ENCODE measurements around the gene BICC1. TPM values are rescaled to one million over a fixed set of nuclear protein-coding genes. Genes with fewer than 3 reads are reported as not detected.
A peak's percentile ranks its signal among the peaks of the same experiment; 100 is the strongest.

The BICC1 gene
- total and polyA plus RNA-seq, 9 donors, result 15.2 to 26.9 (median 19.7) TPM

DNA sequence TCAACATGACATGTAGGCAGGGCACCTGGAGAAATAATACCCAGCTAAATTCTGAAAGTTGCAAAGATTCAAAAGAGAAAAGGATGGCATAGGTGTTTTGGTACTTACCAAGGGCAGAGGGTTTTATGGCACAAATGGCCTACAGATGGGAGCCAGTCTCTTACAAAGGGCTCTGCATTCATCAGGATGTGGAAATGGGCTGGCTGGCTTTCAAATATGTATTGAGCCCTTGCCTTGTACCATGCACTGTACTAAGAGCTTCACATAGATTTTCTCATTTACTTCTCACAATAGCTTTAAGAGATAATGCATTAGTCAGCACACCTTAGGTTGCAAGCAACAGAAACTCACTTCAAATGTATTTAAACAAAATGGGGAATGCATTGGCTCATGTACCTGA lies 327.1 kb downstream of the BICC1 start:
- Histone ChIP-seq H3K4me3 (ENCODE audit: low read length) (no peak overlapping the region), H3K27ac (ENCODE audit: low read length) (no peak overlapping the region), H3K9me3 (replicated peaks; ENCODE audit: control insufficient read depth, low read depth, low read length) (no peaks in the 10 kb centered on the region), H3K4me1 (ENCODE audit: control insufficient read depth, insufficient read depth, low read length) (peaks cover 10% of the 10 kb centered on the region), H3K36me3 (ENCODE audit: control insufficient read depth, insufficient read depth, low read length) (no peaks in the 10 kb centered on the region), H3K27me3 (ENCODE audit: control insufficient read depth, insufficient read depth, low read length) (no peaks in the 10 kb centered on the region)
- no peak for DNase-seq

DNA sequence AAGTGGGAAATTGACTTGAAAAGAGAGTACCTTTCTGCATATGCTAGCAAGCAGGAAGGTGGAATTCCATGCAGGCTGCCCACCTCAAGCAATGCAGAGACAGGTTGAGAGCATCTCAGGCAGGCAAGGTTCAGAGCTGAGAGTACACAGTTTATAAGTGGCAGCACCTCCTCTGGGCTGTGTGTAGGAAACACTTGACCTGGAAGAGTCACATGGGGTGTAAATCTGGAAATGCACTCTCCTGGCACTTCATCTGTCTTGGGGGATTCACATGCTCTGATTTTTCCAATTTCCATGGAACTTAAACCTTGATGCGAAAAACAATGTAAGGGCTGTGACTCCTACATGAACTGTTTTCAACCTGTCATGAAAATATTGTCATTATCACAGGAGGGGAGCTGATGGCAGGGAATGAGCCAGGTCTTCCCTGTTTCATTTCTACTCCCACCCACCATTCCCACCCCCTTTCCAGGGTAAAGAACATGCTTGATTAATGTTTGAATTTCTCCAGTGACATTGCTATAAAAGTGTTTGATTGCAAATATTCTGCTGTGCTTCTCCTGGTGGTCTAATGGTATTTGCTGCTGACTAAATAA lies 328.3 kb downstream of the BICC1 start:
- WGBS (ENCODE audit: insufficient coverage), result no CpG with 5 or more reads among the region's 1 CpG
- peaks cover 9% of the 10 kb centered on the region for H3K4me1 ChIP-seq (ENCODE audit: control insufficient read depth, insufficient read depth, low read length)
- no peaks in the 10 kb centered on the region for H3K9me3 ChIP-seq (replicated peaks; ENCODE audit: control insufficient read depth, low read depth, low read length)

DNA sequence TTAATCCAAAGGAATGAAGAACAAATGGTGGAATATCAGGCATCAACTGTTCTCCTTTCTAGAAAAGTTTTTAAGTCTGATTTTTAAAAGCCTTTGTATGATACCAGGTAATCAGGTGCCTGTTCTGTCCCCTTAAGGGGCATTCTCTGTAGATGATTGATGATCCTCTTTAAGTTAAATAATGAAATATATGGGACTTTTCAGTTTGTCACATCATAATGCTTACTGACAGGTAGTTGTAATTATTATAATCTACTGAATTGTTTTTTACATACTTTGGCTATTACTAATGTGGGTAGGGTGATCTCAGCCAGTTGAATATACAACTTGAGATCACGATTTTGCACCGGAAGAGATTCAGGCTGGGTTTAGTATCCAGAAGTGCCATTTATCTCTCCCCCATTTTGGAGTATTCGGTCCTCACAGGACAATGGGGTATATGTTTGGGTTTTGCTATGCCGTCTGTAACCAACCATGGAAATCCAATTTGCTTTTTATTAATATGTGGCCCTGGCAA lies 330.2 kb downstream of the BICC1 start:
- no peaks in the 10 kb centered on the region for H3K27me3 ChIP-seq (ENCODE audit: control insufficient read depth, insufficient read depth, low read length)
- DNase-seq, result no peak
- no peaks in the 10 kb centered on the region for H3K36me3 ChIP-seq (ENCODE audit: control insufficient read depth, insufficient read depth, low read length)
- no peak overlapping the region for H3K4me3 ChIP-seq (ENCODE audit: low read length)
- H3K4me1 ChIP-seq (ENCODE audit: control insufficient read depth, insufficient read depth, low read length), result peaks cover 2% of the 10 kb centered on the region
- no peak overlapping the region for H3K27ac ChIP-seq (ENCODE audit: low read length)
- no peaks in the 10 kb centered on the region for H3K9me3 ChIP-seq (replicated peaks; ENCODE audit: control insufficient read depth, low read depth, low read length)
- WGBS (ENCODE audit: insufficient coverage), result 86% methylated on average over 1 of the region's 4 CpGs

More for the DNA sequence above, 328.3 kb downstream of the BICC1 start:
- Histone ChIP-seq H3K27ac (ENCODE audit: low read length) (no peak overlapping the region), H3K27me3 (ENCODE audit: control insufficient read depth, insufficient read depth, low read length) (no peaks in the 10 kb centered on the region), H3K4me3 (ENCODE audit: low read length) (no peak overlapping the region), H3K36me3 (ENCODE audit: control insufficient read depth, insufficient read depth, low read length) (no peaks in the 10 kb centered on the region)
- DNase-seq, result peak; percentile 79

DNA sequence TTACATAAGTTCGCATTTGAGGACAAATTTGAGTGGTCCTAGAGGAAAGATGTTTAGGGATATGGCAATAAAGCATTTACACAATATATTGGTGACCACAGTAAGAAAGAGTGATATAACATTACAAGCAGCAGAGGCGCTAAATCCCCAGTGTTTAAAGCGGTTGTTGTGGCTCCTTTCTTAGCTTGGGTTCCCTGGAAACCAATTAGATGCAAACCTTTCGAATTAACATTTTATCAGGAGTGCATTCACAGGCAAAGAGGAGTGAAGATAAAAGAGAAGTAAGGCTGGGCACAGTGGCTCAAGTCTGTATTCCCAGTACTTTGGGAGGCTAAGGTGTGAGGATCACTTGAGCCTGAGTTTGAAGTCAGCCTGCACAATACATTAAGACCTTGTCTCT lies 331.1 kb downstream of the BICC1 start:
- 92% methylated on average over 3 of the region's 4 CpGs for WGBS (ENCODE audit: insufficient coverage)
- DNase-seq, result no peak
- H3K27me3 ChIP-seq (ENCODE audit: control insufficient read depth, insufficient read depth, low read length), result no peaks in the 10 kb centered on the region
- H3K36me3 ChIP-seq (ENCODE audit: control insufficient read depth, insufficient read depth, low read length), result no peaks in the 10 kb centered on the region
- peaks cover 1% of the 10 kb centered on the region for H3K4me1 ChIP-seq (ENCODE audit: control insufficient read depth, insufficient read depth, low read length)
- no peaks in the 10 kb centered on the region for H3K9me3 ChIP-seq (replicated peaks; ENCODE audit: control insufficient read depth, low read depth, low read length)
- H3K27ac ChIP-seq (ENCODE audit: low read length), result no peak overlapping the region
- H3K4me3 ChIP-seq (ENCODE audit: low read length), result no peak overlapping the region

DNA sequence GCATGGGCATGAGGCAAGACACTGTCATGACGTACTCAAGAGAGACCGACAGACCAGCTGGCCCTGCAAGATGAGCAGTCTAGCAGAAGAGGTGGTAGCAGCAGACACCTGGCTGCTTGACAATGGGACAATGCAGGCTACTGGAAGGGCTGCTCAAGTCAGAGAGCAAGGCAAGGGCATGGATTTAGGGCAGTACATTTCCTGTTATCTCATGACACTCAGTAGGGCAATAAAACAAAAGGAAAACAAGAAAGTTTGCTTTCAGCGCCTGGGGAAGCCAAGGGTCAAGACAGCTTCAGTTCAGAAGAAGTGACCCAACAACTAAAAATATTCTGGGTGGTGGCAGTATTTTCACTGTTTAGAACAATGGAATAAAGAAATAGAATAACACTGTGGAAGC lies 332.0 kb downstream of the BICC1 start:
- H3K27ac ChIP-seq (ENCODE audit: low read length), result no peak overlapping the region
- no peak overlapping the region for H3K4me3 ChIP-seq (ENCODE audit: low read length)
- H3K4me1 ChIP-seq (ENCODE audit: control insufficient read depth, insufficient read depth, low read length), result no peaks in the 10 kb centered on the region
- no peaks in the 10 kb centered on the region for H3K36me3 ChIP-seq (ENCODE audit: control insufficient read depth, insufficient read depth, low read length)
- H3K27me3 ChIP-seq (ENCODE audit: control insufficient read depth, insufficient read depth, low read length), result no peaks in the 10 kb centered on the region
- WGBS (ENCODE audit: insufficient coverage), result 100% methylated on average over 2 of the region's 3 CpGs
- no peaks in the 10 kb centered on the region for H3K9me3 ChIP-seq (replicated peaks; ENCODE audit: control insufficient read depth, low read depth, low read length)
- DNase-seq, result no peak

DNA sequence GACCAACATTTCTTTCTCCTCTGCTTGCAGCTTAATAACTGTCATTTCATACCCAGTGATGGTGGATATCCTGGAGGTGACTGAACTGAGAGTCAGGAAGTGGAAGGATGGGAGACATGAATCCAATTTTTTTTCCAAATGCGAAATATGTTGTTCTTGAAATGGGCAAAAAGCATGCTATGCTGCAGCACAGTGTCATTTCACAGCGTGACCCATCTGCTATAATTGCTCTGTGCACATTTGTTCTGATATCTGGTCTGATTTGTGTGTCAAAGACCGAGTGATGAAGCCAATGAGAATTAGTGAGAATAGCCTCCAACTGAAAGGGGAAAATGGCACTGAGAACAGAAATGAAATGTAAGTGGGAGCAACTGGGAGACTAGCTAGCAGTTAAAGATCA lies 334.2 kb downstream of the BICC1 start:
- WGBS (ENCODE audit: insufficient coverage), result 81% methylated on average over 2 of the region's 3 CpGs

DNA sequence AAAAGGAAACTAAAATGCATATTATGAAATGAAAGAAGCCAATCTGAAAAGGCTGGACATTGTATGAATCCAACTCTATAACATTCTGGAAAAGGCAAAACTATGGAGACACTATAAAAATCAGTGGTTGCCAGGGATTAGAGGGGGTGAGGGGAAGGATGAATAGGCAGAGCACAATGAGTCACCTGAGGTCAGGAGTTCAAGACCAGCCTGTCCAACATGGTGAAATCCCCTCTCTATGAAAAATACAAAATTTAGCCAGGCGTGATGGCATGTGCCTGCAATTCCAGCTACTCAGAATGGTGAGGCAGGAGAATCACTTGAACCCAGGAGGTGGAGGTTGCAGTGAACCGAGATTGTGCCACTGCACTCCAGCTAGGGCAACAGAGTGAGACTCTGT lies 338.9 kb downstream of the BICC1 start:
- no peak overlapping the region for H3K4me3 ChIP-seq (ENCODE audit: low read length)
- H3K4me1 ChIP-seq (ENCODE audit: control insufficient read depth, insufficient read depth, low read length), result peaks cover 15% of the 10 kb centered on the region
- 100% methylated on average over 1 of the region's 2 CpGs for WGBS (ENCODE audit: insufficient coverage)
- H3K36me3 ChIP-seq (ENCODE audit: control insufficient read depth, insufficient read depth, low read length), result no peaks in the 10 kb centered on the region
- DNase-seq, result no peak
- H3K9me3 ChIP-seq (replicated peaks; ENCODE audit: control insufficient read depth, low read depth, low read length), result no peaks in the 10 kb centered on the region
- no peaks in the 10 kb centered on the region for H3K27me3 ChIP-seq (ENCODE audit: control insufficient read depth, insufficient read depth, low read length)
- no peak overlapping the region for H3K27ac ChIP-seq (ENCODE audit: low read length)

More for the DNA sequence above, 334.2 kb downstream of the BICC1 start:
- no peak overlapping the region for H3K4me3 ChIP-seq (ENCODE audit: low read length)
- no peaks in the 10 kb centered on the region for H3K36me3 ChIP-seq (ENCODE audit: control insufficient read depth, insufficient read depth, low read length)
- DNase-seq, result no peak
- H3K9me3 ChIP-seq (replicated peaks; ENCODE audit: control insufficient read depth, low read depth, low read length), result no peaks in the 10 kb centered on the region
- no peak overlapping the region for H3K27ac ChIP-seq (ENCODE audit: low read length)
- no peaks in the 10 kb centered on the region for H3K27me3 ChIP-seq (ENCODE audit: control insufficient read depth, insufficient read depth, low read length)
- H3K4me1 ChIP-seq (ENCODE audit: control insufficient read depth, insufficient read depth, low read length), result no peaks in the 10 kb centered on the region

DNA sequence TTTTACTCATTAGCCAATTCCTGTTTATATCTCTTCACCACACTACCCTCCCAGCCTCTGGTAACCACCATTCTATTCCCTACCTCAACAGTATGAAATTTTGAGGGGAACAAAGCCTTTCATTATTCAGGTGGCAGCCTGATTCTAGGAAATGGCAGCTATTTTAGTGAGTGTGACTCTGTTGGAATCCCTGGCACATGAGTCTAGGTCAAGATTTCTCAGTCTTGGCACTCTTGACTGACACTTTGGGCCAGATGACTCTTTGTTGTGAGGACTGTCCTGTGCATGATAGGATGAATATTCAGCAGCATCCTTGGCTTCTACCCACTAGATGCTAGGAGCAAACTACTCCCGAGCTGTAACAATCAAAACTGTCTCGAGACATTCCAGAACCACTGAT lies 341.0 kb downstream of the BICC1 start:
- Histone ChIP-seq H3K9me3 (replicated peaks; ENCODE audit: control insufficient read depth, low read depth, low read length) (peaks cover 2% of the 10 kb centered on the region), H3K4me1 (ENCODE audit: control insufficient read depth, insufficient read depth, low read length) (peaks cover 22% of the 10 kb centered on the region), H3K36me3 (ENCODE audit: control insufficient read depth, insufficient read depth, low read length) (no peaks in the 10 kb centered on the region), H3K27ac (ENCODE audit: low read length) (no peak overlapping the region), H3K27me3 (ENCODE audit: control insufficient read depth, insufficient read depth, low read length) (no peaks in the 10 kb centered on the region), H3K4me3 (ENCODE audit: low read length) (no peak overlapping the region)
- WGBS (ENCODE audit: insufficient coverage), result no CpG with 5 or more reads among the region's 2 CpGs
- DNase-seq, result no peak

DNA sequence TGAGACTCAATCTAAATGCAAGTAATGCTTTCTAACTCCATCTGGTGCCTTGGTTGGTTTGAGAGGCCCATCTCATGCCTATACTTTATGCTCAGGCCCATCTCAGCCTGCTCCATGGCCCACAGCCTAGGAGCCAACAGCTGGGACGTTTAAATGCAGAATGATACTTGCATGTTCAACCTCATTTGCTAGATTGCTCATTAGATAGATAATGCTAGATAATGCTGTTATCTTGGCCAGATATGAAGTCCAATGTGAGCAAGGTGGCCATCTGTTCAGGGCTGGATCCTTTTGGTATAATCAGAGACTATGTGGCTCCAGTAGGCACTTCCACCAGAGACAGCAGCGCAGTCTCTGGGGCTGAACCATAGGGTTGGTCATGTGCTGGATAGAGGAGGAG lies 342.1 kb downstream of the BICC1 start:
- H3K27me3 ChIP-seq (ENCODE audit: control insufficient read depth, insufficient read depth, low read length), result no peaks in the 10 kb centered on the region
- peaks cover 22% of the 10 kb centered on the region for H3K4me1 ChIP-seq (ENCODE audit: control insufficient read depth, insufficient read depth, low read length)
- H3K27ac ChIP-seq (ENCODE audit: low read length), result no peak overlapping the region
- no peaks in the 10 kb centered on the region for H3K36me3 ChIP-seq (ENCODE audit: control insufficient read depth, insufficient read depth, low read length)
- WGBS (ENCODE audit: insufficient coverage), result 67% methylated on average over 2 of the region's 2 CpGs
- DNase-seq, result no peak
- peaks cover 2% of the 10 kb centered on the region for H3K9me3 ChIP-seq (replicated peaks; ENCODE audit: control insufficient read depth, low read depth, low read length)
- H3K4me3 ChIP-seq (ENCODE audit: low read length), result no peak overlapping the region

DNA sequence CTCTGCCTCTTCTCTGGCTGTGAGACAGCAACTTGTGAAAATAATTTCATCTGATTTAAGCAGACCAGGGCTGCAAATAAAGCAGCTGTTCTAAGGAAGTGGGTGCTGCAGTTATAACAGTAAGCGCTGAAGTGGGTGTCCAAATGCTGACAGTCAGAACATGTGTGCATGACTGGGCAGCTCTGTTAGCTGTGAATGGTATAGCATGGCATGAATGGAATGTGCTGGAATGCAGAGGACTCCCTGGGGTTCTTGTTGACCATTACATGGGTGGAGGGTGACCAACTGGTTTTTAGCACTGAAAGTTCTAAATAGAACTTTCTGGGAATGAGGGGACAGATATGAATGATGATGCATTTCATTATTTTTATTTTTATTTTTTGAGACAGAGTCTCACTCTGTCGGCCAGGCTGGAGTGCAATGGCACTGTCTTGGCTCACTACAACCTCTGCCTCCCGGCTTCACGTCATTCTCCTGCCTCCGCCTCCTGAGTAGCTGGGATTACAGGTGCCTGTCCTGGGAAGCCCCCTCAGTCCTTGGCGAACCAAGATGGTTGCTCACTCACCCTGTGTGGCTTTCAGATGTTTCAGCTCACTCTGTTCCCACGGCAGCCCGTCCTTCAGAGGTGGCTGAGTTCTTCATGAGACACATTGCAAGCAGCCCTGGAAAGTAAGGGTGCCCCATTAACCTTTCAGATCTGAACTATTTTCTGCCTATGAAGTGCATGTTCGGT lies 344.0 kb downstream of the BICC1 start:
- no peaks in the 10 kb centered on the region for H3K27me3 ChIP-seq (ENCODE audit: control insufficient read depth, insufficient read depth, low read length)
- no peaks in the 10 kb centered on the region for H3K36me3 ChIP-seq (ENCODE audit: control insufficient read depth, insufficient read depth, low read length)
- H3K4me1 ChIP-seq (ENCODE audit: control insufficient read depth, insufficient read depth, low read length), result peaks cover 22% of the 10 kb centered on the region
- WGBS (ENCODE audit: insufficient coverage), result 60% methylated on average over 8 of the region's 9 CpGs
- peaks cover 2% of the 10 kb centered on the region for H3K9me3 ChIP-seq (replicated peaks; ENCODE audit: control insufficient read depth, low read depth, low read length)
- no peak overlapping the region for H3K4me3 ChIP-seq (ENCODE audit: low read length)
- no peak overlapping the region for H3K27ac ChIP-seq (ENCODE audit: low read length)
- peak; percentile 74 for DNase-seq

Measured in muscle of leg (tissue), 11 donors.